Mesendoderm (in vitro differentiated cells): ENCODE data around the gene MS4A13.
"Not testable (repeated sequence)": the region's sequence is repeated elsewhere in the genome, so short reads cannot be mapped to it uniquely, and the experiment has no call there.

Experiments
- DNase-seq: peaks from one replicate; pipeline ENCODE4 v3.0.0; 2013
- H2AK5ac ChIP-seq: 2 replicates; pipeline ENCODE4 v1.6.1; 2013; ENCODE audit warnings: low read length, inconsistent platforms
- H2BK120ac ChIP-seq: 2 replicates; pipeline ENCODE4 v1.6.1; 2013; ENCODE audit warnings: low read depth, mild to moderate bottlenecking, low read length, moderate library complexity, mixed read lengths
- H2BK15ac ChIP-seq: replicated peaks from 2 replicates; pipeline ENCODE4 v1.6.1; 2013; ENCODE audit warnings: low read depth, mild to moderate bottlenecking, moderate library complexity
- H2BK5ac ChIP-seq: 2 replicates; pipeline ENCODE4 v1.6.1; 2013; ENCODE audit warnings: low read length, inconsistent platforms
- H3K18ac ChIP-seq: 2 replicates; pipeline ENCODE4 v1.6.1; 2013; ENCODE audit warnings: mild to moderate bottlenecking, low read length, mixed read lengths
- H3K23ac ChIP-seq: one replicate; pipeline ENCODE4 v1.6.1; 2013; ENCODE audit warnings: low read length
- H3K27ac ChIP-seq: 2 replicates; pipeline ENCODE4 v1.5.1; 2013; ENCODE audit warnings: low read depth, mild to moderate bottlenecking, inconsistent platforms, low read length, moderate library complexity
- H3K27me3 ChIP-seq: 2 replicates; pipeline ENCODE4 v1.6.1; 2013; ENCODE audit warnings: low read length, control low read depth, mild to moderate bottlenecking, inconsistent platforms; ENCODE audit not compliant: insufficient read depth, poor library complexity
- H3K36me3 ChIP-seq: 2 replicates; pipeline ENCODE4 v1.6.1; 2013; ENCODE audit warnings: low read length, inconsistent platforms; ENCODE audit not compliant: control insufficient read depth, insufficient read depth
- H3K4ac ChIP-seq: one replicate; pipeline ENCODE4 v1.6.1; 2013; ENCODE audit warnings: low read depth, mild to moderate bottlenecking, low read length, moderate library complexity
- H3K4me1 ChIP-seq: 2 replicates; pipeline ENCODE4 v1.6.1; 2013; ENCODE audit warnings: low read depth, low read length, inconsistent platforms; ENCODE audit not compliant: control insufficient read depth
- H3K4me2 ChIP-seq: 2 replicates; pipeline ENCODE4 v1.6.1; 2013; ENCODE audit warnings: low read length
- H3K4me3 ChIP-seq: 2 replicates; pipeline ENCODE4 v1.5.1; 2013; ENCODE audit warnings: mild to moderate bottlenecking, low read length
- H3K56ac ChIP-seq: one replicate; pipeline ENCODE4 v1.6.1; 2013; ENCODE audit warnings: low read length
- H3K79me1 ChIP-seq: 2 replicates; pipeline ENCODE4 v1.6.1; 2013; ENCODE audit warnings: low read length, inconsistent platforms
- H3K79me2 ChIP-seq: 2 replicates; pipeline ENCODE4 v1.6.1; 2013; ENCODE audit warnings: mild to moderate bottlenecking, low read length; ENCODE audit not compliant: control insufficient read depth, insufficient read depth
- H3K9ac ChIP-seq: 2 replicates; pipeline ENCODE4 v1.6.1; 2013; ENCODE audit warnings: low read length, inconsistent platforms
- H4K5ac ChIP-seq: one replicate; pipeline ENCODE4 v1.6.1; 2013; ENCODE audit warnings: low read length
- H4K8ac ChIP-seq: one replicate; pipeline ENCODE4 v1.6.1; 2013; ENCODE audit warnings: low read depth, mild to moderate bottlenecking, control low read depth, low read length, moderate library complexity
- whole genome bisulfite sequencing: extraction: QIAGEN DNeasy Blood & Tissue Kit; methylation state at CpG from one replicate; pipeline ENCODE4 v1.1.7; 2013; ENCODE audit warnings: low lambda C conversion rate, missing lambda C conversion rate; ENCODE audit not compliant: insufficient coverage; ENCODE audit errors: extremely low coverage; 5-methylcytosine and 5-hydroxymethylcytosine counted together

Gene MS4A13

GRCh38 chr11:60502221-60502775 lies 12.9 kb upstream of the MS4A13 start:
- Histone ChIP-seq H3K23ac (no peak overlapping the region), H3K4me1 (no peaks in the 10 kb centered on the region), H3K18ac (no peak overlapping the region), H2AK5ac (no peak overlapping the region), H3K27ac (no peak overlapping the region), H3K79me1 (no peaks in the 10 kb centered on the region), H3K4me3 (no peak overlapping the region), H3K4me2 (no peak overlapping the region), H3K56ac (no peak overlapping the region), H4K5ac (no peak overlapping the region), H2BK120ac (no peak overlapping the region), H3K36me3 (no peaks in the 10 kb centered on the region), H3K79me2 (no peaks in the 10 kb centered on the region), H3K27me3 (no peaks in the 10 kb centered on the region), H2BK5ac (no peak overlapping the region), H3K9ac (no peak overlapping the region), H4K8ac (peak overlapping the region; percentile 5), H2BK15ac (no peak overlapping the region), H3K4ac (no peak overlapping the region)
- DNase-seq, result no peak
- WGBS, result no CpG with 5 or more reads among the region's 3 CpGs

GRCh38 chr11:60504219-60504905 lies 10.8 kb upstream of the MS4A13 start:
- no peak overlapping the region for H3K56ac ChIP-seq
- H3K4ac ChIP-seq, result no peak overlapping the region
- H2BK15ac ChIP-seq, result no peak overlapping the region
- no CpG with 5 or more reads among the region's 3 CpGs for WGBS
- no peaks in the 10 kb centered on the region for H3K4me1 ChIP-seq
- H3K4me3 ChIP-seq, result no peak overlapping the region
- H3K36me3 ChIP-seq, result no peaks in the 10 kb centered on the region
- H3K4me2 ChIP-seq, result no peak overlapping the region
- no peaks in the 10 kb centered on the region for H3K79me1 ChIP-seq
- H4K5ac ChIP-seq, result no peak overlapping the region
- H4K8ac ChIP-seq, result no peak overlapping the region
- H3K23ac ChIP-seq, result no peak overlapping the region
- H2BK5ac ChIP-seq, result no peak overlapping the region
- no peaks in the 10 kb centered on the region for H3K27me3 ChIP-seq
- no peak overlapping the region for H3K9ac ChIP-seq
- H2AK5ac ChIP-seq, result no peak overlapping the region
- no peak overlapping the region for H2BK120ac ChIP-seq
- no peak overlapping the region for H3K27ac ChIP-seq
- no peaks in the 10 kb centered on the region for H3K79me2 ChIP-seq
- H3K18ac ChIP-seq, result no peak overlapping the region
- DNase-seq, result no peak

GRCh38 chr11:60509609-60510008 lies 5.6 kb upstream of the MS4A13 start:
- not testable (repeated sequence) for H3K27me3 ChIP-seq, H2BK15ac ChIP-seq, H3K9ac ChIP-seq, H2BK5ac ChIP-seq, H3K56ac ChIP-seq, H3K4ac ChIP-seq, H3K18ac ChIP-seq, DNase-seq, H3K4me1 ChIP-seq, H3K23ac ChIP-seq, H2AK5ac ChIP-seq, H3K79me2 ChIP-seq, H3K4me2 ChIP-seq, H3K27ac ChIP-seq, H3K4me3 ChIP-seq, H3K79me1 ChIP-seq, H4K8ac ChIP-seq, H3K36me3 ChIP-seq, H2BK120ac ChIP-seq, H4K5ac ChIP-seq
- WGBS, result no CpG with 5 or more reads among the region's 15 CpGs

GRCh38 chr11:60510209-60510608 lies 5.0 kb upstream of the MS4A13 start:
- H3K79me2 ChIP-seq, H3K79me1 ChIP-seq, H3K4me2 ChIP-seq, H3K9ac ChIP-seq, H3K27me3 ChIP-seq, H3K56ac ChIP-seq, H3K23ac ChIP-seq, H2BK15ac ChIP-seq, H3K27ac ChIP-seq, H3K4me3 ChIP-seq, H4K8ac ChIP-seq, H3K4me1 ChIP-seq, H2BK5ac ChIP-seq, H3K18ac ChIP-seq, H3K36me3 ChIP-seq, H4K5ac ChIP-seq, H2BK120ac ChIP-seq, H2AK5ac ChIP-seq, DNase-seq, H3K4ac ChIP-seq: not testable (repeated sequence)
- WGBS, result no CpG with 5 or more reads among the region's 28 CpGs

- Histone ChIP-seq H2BK5ac (no peak overlapping the region), H3K36me3 (no peaks in the 10 kb centered on the region), H3K79me1 (no peaks in the 10 kb centered on the region), H3K4me1 (no peaks in the 10 kb centered on the region), H4K5ac (no peak overlapping the region), H2AK5ac (no peak overlapping the region), H3K27ac (no peak overlapping the region), H3K56ac (no peak overlapping the region), H3K18ac (no peak overlapping the region), H3K23ac (no peak overlapping the region), H2BK120ac (no peak overlapping the region), H3K79me2 (no peaks in the 10 kb centered on the region), H3K27me3 (no peaks in the 10 kb centered on the region), H2BK15ac (no peak overlapping the region), H3K9ac (no peak overlapping the region), H3K4ac (no peak overlapping the region), H3K4me2 (no peak overlapping the region), H3K4me3 (no peak overlapping the region), H4K8ac (no peak overlapping the region)
- DNase-seq, result no peak
- no CpG with 5 or more reads among the region's 6 CpGs for WGBS
Observed at GRCh38 chr11:60511393-60511792, 3.8 kb upstream of the MS4A13 start.
